ENCODE data around the gene LRSAM1.

- TF ChIP-seq ZFP30 (CRISPR knock-in tag; IDR thresholded peaks at IDR 0.05) = no peak
- TF ChIP-seq ZFP3 (CRISPR knock-in tag; IDR thresholded peaks at IDR 0.05) = no peak
- no peak for TF ChIP-seq ESRRG (CRISPR knock-in tag; IDR thresholded peaks at IDR 0.05)
- no peak for TF ChIP-seq CREB5 (CRISPR knock-in tag; IDR thresholded peaks at IDR 0.05; ENCODE audit: low read depth)
- TF ChIP-seq TSHZ2 (CRISPR knock-in tag; IDR thresholded peaks at IDR 0.05) = no peak
- no peak for TF ChIP-seq RARB (CRISPR knock-in tag; IDR thresholded peaks at IDR 0.05)
- no peak for TF ChIP-seq CSDC2 (CRISPR knock-in tag; IDR thresholded peaks at IDR 0.05)
- TF ChIP-seq, protein P1, sequence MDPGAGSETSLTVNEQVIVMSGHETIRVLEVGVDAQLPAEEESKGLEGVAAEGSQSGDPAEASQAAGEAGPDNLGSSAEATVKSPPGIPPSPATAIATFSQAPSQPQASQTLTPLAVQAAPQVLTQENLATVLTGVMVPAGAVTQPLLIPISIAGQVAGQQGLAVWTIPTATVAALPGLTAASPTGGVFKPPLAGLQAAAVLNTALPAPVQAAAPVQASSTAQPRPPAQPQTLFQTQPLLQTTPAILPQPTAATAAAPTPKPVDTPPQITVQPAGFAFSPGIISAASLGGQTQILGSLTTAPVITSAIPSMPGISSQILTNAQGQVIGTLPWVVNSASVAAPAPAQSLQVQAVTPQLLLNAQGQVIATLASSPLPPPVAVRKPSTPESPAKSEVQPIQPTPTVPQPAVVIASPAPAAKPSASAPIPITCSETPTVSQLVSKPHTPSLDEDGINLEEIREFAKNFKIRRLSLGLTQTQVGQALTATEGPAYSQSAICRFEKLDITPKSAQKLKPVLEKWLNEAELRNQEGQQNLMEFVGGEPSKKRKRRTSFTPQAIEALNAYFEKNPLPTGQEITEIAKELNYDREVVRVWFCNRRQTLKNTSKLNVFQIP (CRISPR knock-in tag; IDR thresholded peaks at IDR 0.05; ENCODE audit: borderline replicate concordance, low read depth) = no peak
- no peak for TF ChIP-seq ZNF70 (CRISPR knock-in tag; IDR thresholded peaks at IDR 0.05)
- no peak for TF ChIP-seq PATZ1 (CRISPR knock-in tag; IDR thresholded peaks at IDR 0.05; ENCODE audit: borderline replicate concordance)
- TF ChIP-seq SNAI2 (CRISPR knock-in tag; IDR thresholded peaks at IDR 0.05) = no peak
Observed at GRCh38 chr9:127491516-127491915, 40.2 kb downstream of the LRSAM1 start.

Data from SK-N-SH treated with all-trans-retinoic acid at 6 μM for 48 hours (cell line).